Lower lobe of right lung (tissue), 2 donors: ENCODE data around the gene FBXO24. TPM values are rescaled to one million over a fixed set of nuclear protein-coding genes. Genes with fewer than 3 reads are reported as not detected.
"Not testable (repeated sequence)": the region's sequence is repeated elsewhere in the genome, so short reads cannot be mapped to it uniquely, and the experiment has no call there.

Source experiments
- ATAC-seq, 2 donors: fragments of 200-7000 bp; cut with Tn5 transposase; one replicate each; pipeline ENCODE4 v1.9.1; 2020 to 2022; ENCODE audit warnings: mild to moderate bottlenecking in 2 of 2, moderate library complexity in 2 of 2
- DNase-seq: peaks from one replicate; pipeline ENCODE4 v3.0.0-alpha.2; 2020
- H3K27ac ChIP-seq: fragments of 200-600 bp; one replicate; pipeline ENCODE4 v1.8.0; 2022
- H3K27me3 ChIP-seq: fragments of 200-600 bp; one replicate; pipeline ENCODE4 v1.8.0; 2022; ENCODE audit warnings: low read depth
- H3K36me3 ChIP-seq: fragments of 200-600 bp; one replicate; pipeline ENCODE4 v1.8.0; 2022; ENCODE audit warnings: mild to moderate bottlenecking
- H3K4me1 ChIP-seq: fragments of 200-600 bp; one replicate; pipeline ENCODE4 v1.8.0; 2022
- H3K4me3 ChIP-seq: fragments of 200-600 bp; one replicate; pipeline ENCODE4 v1.8.0; 2022; ENCODE audit warnings: mild to moderate bottlenecking
- H3K9me3 ChIP-seq: fragments of 200-600 bp; one replicate; pipeline ENCODE4 v1.8.0; 2022
- intact Hi-C: fragments of 100-400 bp; cut with DNase I; formaldehyde crosslinking; loops from one replicate; pipeline ENCODE4 v1.11.0; 2022
- total RNA-seq: library from RNA; stranded (reverse); fragmentation: NEBNext Ultra II Directional; extraction: Animal tissue kit (Norgen Biotek cat#: 25700); gene quantifications from one replicate; pipeline ENCODE4 v1.2.1, GENCODE V29; 2021
- TF ChIP-seq, protein P1 (sequence below): fragments of 200-600 bp; IDR thresholded peaks from one replicate; pipeline ENCODE4 v1.8.0; 2022; ENCODE audit warnings: antibody characterized with exemption, mild to moderate bottlenecking
- donor health status: DM: no; HTN: yes; CAD: no; lungs with severe emphysema.

FBXO24 gene
- total RNA-seq, 1 donor from 2014 or later = 0.74 TPM

DNA sequence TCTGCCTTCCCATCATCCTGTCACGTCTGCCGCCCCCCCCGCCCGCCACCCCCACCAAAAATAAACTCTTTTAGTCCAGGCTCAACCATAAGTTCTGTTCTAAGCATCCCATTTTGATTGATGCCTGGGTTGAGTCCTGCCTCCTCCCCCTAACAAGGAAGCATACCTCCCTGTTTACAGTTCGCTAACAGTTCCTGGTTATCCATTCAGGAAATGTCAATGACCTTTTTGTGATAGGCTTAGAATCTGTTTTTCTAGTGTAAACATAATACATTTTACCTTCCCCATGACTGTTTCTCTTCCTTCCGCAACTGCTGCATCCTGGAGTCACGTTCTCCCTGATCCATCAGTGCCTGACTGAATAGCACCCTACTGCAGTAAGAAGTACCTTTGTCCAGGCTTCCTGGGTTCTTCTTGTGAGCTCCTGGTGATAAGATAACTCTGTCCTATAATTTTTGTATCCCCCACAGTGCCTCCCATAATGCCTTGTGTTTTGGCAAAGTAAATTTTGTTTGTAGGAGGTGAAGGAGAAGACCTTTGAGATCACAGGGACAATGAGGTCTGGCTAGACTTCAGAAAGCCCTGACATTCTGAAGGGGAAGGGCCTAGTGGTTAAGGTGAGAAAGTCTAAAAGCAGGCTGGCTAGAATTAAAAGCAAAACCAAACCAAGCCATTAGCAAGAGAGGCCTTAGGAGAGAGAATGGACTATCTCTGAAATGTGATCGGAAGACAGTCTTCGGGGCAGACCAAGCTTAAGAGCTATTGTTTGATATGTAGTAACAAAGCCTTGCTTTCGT is 39.8 kb upstream of the FBXO24 start:
- Histone ChIP-seq H3K36me3 (peaks cover 12% of the 10 kb centered on the region), H3K4me1 (peaks cover 66% of the 10 kb centered on the region), H3K27me3 (no peaks in the 10 kb centered on the region), H3K27ac (peak overlapping the region; percentile 88), H3K9me3 (no peaks in the 10 kb centered on the region), H3K4me3 (peak overlapping the region; percentile 21)
- ATAC-seq (peak; percentile 44 to 46), DNase-seq (no peak)
- TF ChIP-seq, protein P1, sequence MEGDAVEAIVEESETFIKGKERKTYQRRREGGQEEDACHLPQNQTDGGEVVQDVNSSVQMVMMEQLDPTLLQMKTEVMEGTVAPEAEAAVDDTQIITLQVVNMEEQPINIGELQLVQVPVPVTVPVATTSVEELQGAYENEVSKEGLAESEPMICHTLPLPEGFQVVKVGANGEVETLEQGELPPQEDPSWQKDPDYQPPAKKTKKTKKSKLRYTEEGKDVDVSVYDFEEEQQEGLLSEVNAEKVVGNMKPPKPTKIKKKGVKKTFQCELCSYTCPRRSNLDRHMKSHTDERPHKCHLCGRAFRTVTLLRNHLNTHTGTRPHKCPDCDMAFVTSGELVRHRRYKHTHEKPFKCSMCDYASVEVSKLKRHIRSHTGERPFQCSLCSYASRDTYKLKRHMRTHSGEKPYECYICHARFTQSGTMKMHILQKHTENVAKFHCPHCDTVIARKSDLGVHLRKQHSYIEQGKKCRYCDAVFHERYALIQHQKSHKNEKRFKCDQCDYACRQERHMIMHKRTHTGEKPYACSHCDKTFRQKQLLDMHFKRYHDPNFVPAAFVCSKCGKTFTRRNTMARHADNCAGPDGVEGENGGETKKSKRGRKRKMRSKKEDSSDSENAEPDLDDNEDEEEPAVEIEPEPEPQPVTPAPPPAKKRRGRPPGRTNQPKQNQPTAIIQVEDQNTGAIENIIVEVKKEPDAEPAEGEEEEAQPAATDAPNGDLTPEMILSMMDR = no peak
- intact Hi-C loops = no loop called here

DNA sequence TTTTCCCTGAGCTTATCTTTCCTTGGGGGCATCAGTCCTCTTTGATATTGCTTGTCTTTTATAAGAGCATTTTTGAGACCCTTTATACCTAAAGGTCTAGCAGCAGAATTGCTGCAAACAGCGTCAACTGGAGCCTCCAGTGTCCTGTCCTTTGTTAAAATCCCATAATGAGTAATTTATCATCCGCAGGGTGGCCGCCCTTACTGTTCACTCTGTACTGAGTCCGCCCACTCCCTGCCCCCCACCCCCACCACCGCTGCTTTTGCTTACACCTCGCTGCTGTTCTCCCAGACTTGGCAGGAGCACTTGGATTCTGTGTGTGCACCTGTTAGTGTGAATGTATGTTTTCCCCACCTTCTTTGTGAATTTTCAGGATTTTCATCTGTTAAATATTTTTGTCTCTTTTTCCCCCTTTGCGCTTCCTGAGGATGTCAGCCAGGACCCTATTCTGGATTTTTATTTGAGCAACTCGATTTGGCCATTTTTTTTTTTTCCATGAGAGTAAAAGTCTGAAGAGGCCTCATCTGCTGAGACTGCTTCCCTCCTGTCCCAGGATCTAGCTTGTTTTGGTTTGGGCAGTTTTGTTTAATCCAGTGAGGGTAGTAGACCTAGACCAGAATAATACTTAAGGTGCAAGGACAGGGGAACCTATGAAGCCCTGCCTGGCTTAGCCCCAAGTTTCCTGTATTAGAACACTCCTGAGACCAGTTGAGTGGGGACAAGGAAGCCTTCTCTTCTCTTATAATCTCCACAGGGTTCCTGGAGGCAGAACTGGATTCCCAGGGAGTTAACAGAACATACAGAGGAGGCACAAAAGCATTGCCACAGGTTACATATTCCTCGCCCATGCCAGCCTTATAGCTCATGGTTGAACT is 39.0 kb upstream of the FBXO24 start:
- TF ChIP-seq, protein P1 = no peak
- peaks cover 19% of the 10 kb centered on the region for H3K36me3 ChIP-seq
- ATAC-seq (no peak), DNase-seq (no peak)
- intact Hi-C loops = no loop called here
- H3K27ac ChIP-seq = peak overlapping the region; percentile 88
- H3K9me3 ChIP-seq = no peaks in the 10 kb centered on the region
- no peaks in the 10 kb centered on the region for H3K27me3 ChIP-seq
- peaks cover 66% of the 10 kb centered on the region for H3K4me1 ChIP-seq
- peak overlapping the region; percentile 21 for H3K4me3 ChIP-seq

DNA sequence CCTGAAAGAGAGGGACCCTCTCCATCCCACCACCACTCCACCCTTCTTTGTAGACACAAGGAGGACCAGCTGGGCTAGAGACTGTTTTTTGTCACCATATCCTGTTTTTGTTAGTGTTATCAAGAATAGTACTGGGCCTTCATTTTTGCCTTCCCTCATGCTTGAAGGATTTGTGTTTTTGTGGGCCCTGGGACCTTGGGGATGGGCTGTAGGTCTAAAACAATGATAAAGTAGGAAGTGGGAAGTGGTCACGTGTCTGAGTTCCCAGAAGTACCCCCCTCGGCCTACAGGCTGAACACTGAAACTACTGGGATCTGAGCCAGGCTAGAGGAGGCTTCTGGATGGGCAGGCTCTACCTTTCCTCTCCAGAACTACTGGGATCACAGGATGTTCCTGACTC is 38.3 kb upstream of the FBXO24 start:
- ATAC-seq = peak; percentile 32 to 46
- DNase-seq = no peak
- no peak overlapping the region for H3K4me3 ChIP-seq
- H3K27me3 ChIP-seq = no peaks in the 10 kb centered on the region
- H3K36me3 ChIP-seq = peaks cover 26% of the 10 kb centered on the region
- intact Hi-C loops = no loop called here
- H3K27ac ChIP-seq = peak overlapping the region; percentile 88
- H3K4me1 ChIP-seq = peaks cover 66% of the 10 kb centered on the region
- TF ChIP-seq, protein P1 = no peak
- H3K9me3 ChIP-seq = no peaks in the 10 kb centered on the region

DNA sequence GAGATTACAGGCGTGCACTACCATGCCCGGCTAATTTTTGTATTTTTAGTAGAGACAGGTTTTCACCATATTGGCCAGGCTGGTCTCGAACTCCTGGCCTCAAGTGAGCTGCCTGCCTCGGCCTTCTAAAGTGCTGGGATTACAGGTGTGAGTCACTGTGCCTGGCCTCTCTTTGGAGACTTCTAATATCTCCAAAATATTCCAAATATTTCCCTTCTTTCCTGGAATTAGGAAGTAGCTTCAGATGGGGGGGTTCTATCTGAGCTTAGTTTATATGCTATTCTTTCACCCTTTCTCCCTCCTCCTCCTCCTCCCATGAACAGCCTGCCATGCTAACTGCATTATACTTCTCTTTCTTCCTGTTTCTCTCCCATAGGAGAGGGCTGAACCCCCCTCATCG is 37.7 kb upstream of the FBXO24 start:
- ATAC-seq, H3K27me3 ChIP-seq, H3K9me3 ChIP-seq, H3K4me3 ChIP-seq, DNase-seq, intact Hi-C loops: not testable (repeated sequence)
- H3K36me3 ChIP-seq = peaks cover 32% of the 10 kb centered on the region
- H3K4me1 ChIP-seq = peaks cover 65% of the 10 kb centered on the region
- peak overlapping the region; percentile 88 for H3K27ac ChIP-seq

DNA sequence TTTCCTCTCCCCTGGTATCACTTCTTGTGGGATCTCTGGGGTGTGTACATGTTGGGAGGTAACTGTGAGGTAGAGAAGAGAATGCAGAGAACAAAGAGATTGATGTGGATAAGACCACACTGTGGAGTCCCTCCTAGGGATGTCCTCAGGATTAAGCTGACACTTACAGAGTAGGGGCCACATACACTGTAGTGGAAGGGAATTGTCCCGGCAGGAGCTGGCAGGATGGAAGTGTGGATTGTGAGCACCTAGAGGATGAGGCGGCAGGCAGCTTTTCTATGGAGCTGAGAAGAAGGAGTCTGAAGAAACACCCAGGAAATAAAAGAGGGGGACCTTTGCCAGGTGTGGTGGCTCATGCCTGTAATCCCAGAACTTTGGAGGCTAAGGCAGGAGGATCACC is 33.6 kb upstream of the FBXO24 start:
- no peaks in the 10 kb centered on the region for H3K27me3 ChIP-seq
- no peaks in the 10 kb centered on the region for H3K9me3 ChIP-seq
- H3K4me3 ChIP-seq = no peak overlapping the region
- no peak overlapping the region for H3K27ac ChIP-seq
- TF ChIP-seq, protein P1 = no peak
- DNase-seq (no peak), ATAC-seq (no peak)
- intact Hi-C loops = no loop called here
- H3K36me3 ChIP-seq = peaks cover 64% of the 10 kb centered on the region
- H3K4me1 ChIP-seq = peaks cover 31% of the 10 kb centered on the region
